ENCODE measurements around the gene CSF2RB.

The CSF2RB gene

GRCh38 chr22:36900880-36901279 lies 12.5 kb upstream of the CSF2RB start:
- no peak overlapping the region for H3K27ac Mint-ChIP-seq
- peaks cover 6% of the 10 kb centered on the region for H3K9me3 Mint-ChIP-seq
- ATAC-seq (ENCODE audit: low read depth): no peak
- H3K4me3 Mint-ChIP-seq: no peak overlapping the region
- DNase-seq (ENCODE audit: low spot score in 2 of 2): no peak
- peaks cover 4% of the 10 kb centered on the region for H3K27me3 Mint-ChIP-seq
- H3K4me1 Mint-ChIP-seq: peaks cover 7% of the 10 kb centered on the region
- peaks cover 2% of the 10 kb centered on the region for H3K36me3 Mint-ChIP-seq

GRCh38 chr22:36901411-36902142 lies 11.9 kb upstream of the CSF2RB start:
- Mint-ChIP-seq H3K27me3 (peaks cover 6% of the 10 kb centered on the region), H3K27ac (peak overlapping the region; percentile 73), H3K9me3 (peaks cover 2% of the 10 kb centered on the region), H3K4me1 (peaks cover 7% of the 10 kb centered on the region), H3K4me3 (no peak overlapping the region), H3K36me3 (no peaks in the 10 kb centered on the region)
- no peak for DNase-seq (ENCODE audit: low spot score in 2 of 2)
- ATAC-seq (ENCODE audit: low read depth): peak; percentile 81

GRCh38 chr22:36902143-36902926 lies 11.1 kb upstream of the CSF2RB start:
- DNase-seq (ENCODE audit: low spot score in 2 of 2): no peak
- peaks cover 7% of the 10 kb centered on the region for H3K4me1 Mint-ChIP-seq
- H3K27ac Mint-ChIP-seq: no peak overlapping the region
- peaks cover 6% of the 10 kb centered on the region for H3K27me3 Mint-ChIP-seq
- no peaks in the 10 kb centered on the region for H3K36me3 Mint-ChIP-seq
- ATAC-seq (ENCODE audit: low read depth): no peak
- no peaks in the 10 kb centered on the region for H3K9me3 Mint-ChIP-seq
- no peak overlapping the region for H3K4me3 Mint-ChIP-seq

DNA sequence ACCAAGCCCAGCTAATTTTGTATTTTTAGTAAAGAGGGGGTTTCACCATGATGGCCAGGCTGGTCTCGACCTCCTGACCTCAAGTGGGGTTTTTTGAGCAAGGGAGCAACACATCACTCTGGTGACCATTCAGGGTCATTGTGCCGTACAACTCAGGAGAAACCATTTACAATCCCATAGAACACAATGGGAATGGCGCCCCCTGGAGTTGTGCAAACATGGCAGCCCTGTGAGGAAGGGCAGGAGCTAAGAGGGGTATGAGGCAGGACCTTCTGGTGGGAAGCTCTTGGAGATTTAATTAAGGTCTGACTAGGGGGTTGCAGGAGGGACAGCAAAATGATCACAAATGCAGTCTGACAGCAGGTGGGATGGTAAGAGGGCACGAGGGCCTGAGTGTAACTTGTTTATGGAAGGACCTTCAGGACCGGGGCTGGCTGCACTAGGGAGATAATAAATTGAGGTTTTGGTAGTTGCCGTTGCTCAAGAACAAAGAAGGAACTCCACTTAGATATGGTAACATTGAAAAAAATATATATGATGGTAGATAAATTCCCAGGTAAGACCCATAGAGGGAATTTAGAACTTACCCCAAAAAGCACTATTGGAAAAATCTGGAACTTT lies 9.1 kb upstream of the CSF2RB start:
- Mint-ChIP-seq H3K27me3 (peaks cover 10% of the 10 kb centered on the region), H3K9me3 (no peaks in the 10 kb centered on the region), H3K27ac (no peak overlapping the region), H3K4me3 (no peak overlapping the region), H3K4me1 (peaks cover 7% of the 10 kb centered on the region), H3K36me3 (no peaks in the 10 kb centered on the region)
- DNase-seq (ENCODE audit: low spot score in 2 of 2) (no peak), ATAC-seq (ENCODE audit: low read depth) (no peak)

DNA sequence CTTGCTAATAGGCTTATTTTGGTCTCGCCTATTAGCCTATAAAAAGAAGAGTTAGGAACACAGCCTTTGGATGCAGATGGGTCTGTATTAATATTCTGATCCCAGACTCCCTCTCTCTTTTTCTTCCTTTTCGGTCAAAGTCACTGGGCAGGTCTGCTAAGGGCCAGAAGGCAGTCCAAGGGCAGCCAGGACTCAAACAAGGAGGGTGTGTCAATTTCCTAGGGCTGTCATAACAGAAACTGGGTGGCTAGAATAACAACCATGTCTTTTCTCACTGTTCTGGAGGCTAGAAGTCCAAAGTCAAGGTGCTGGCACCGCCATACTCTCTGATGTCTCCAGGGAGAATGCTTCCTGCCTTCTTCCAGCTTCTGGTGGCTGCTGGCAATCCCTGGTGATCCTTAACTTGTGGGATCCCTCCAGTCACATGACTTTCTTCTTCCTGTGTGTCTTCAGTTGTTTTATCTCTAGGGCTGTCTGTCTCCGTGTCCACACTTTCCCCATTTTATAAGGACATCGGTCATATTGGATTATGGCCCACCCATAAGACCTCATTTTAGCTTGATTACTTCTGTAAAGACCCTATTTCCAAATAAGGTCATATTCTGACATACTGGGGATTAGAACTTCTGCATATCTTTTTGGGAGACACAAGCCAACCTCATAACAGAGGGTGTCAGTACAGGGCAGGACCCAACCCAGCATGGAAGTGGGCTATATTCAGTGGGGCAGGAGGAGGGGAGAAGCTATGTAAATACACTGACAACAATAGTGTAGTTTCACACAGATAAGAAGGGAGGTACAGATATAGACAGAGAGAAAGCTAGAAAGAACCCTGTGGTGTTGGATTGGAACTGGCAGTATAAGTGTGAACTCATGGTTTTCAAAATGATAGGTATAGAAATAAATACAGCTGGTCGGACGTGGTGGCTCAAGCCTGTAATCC lies 5.9 kb upstream of the CSF2RB start:
- H3K9me3 Mint-ChIP-seq: no peaks in the 10 kb centered on the region
- H3K4me1 Mint-ChIP-seq: no peaks in the 10 kb centered on the region
- H3K36me3 Mint-ChIP-seq: no peaks in the 10 kb centered on the region
- H3K4me3 Mint-ChIP-seq: no peak overlapping the region
- ATAC-seq (ENCODE audit: low read depth): no peak
- H3K27me3 Mint-ChIP-seq: peaks cover 7% of the 10 kb centered on the region
- DNase-seq (ENCODE audit: low spot score in 2 of 2): no peak
- no peak overlapping the region for H3K27ac Mint-ChIP-seq

DNA sequence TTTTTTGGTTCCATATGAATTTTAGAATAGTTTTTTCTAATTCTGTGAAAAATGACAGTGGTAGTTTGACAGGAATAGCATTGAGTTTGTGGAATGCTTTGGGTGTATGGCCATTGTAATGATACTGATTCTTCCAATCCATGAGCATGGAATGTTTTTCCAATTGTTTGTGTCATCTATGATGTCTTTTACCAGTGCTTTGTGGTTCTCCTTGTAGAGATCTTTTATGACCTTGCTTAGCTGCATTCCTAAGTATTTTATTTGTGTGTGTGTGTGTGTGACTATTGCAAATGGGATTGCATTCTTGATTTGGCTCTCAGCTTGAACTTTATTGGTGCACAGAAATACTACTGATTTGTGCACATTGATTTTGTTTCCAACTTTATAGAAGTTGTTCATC lies 3.0 kb upstream of the CSF2RB start:
- Mint-ChIP-seq H3K27ac (no peak overlapping the region), H3K36me3 (no peaks in the 10 kb centered on the region), H3K4me1 (peaks cover 19% of the 10 kb centered on the region), H3K4me3 (no peak overlapping the region), H3K27me3 (peaks cover 5% of the 10 kb centered on the region), H3K9me3 (no peaks in the 10 kb centered on the region)
- DNase-seq (ENCODE audit: low spot score in 2 of 2) (no peak), ATAC-seq (ENCODE audit: low read depth) (no peak)

DNA sequence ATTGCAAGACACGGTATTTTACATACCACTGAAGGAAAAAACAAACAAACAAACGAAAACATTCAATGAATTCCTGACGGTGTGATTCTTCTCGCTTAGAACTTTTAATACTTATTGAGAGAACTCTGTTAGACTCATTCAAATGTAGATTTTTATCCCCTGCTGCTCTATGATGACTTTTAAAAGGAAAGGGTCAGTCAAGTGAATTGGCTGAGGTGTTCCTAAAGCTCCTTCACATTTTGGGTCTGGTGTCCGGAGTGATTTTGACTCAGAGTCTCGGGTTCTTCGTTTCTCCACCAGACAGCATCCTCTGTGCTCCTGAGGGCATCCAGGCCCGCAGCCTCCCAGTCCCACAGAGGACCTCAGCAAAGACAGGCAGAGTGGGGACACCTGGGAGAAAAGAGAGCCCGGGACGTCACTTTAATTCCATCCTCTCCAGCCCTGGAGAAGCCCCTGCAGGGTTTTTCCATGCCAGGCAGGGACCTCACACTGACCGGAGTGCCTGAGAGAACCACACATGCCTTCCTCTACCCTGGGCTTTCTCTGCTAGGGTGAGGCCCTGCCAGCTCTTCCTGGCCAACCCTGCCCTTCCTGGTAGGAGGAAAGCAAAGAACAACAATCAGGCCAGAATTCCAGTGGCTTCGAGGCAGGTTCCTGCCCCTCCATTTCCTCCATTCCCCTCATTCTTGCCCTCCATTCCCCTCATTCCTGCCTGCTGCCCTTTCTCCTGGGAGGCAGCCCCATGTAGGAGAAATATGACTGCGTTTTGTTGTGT lies 1.4 kb upstream of the CSF2RB start:
- DNase-seq (ENCODE audit: low spot score in 2 of 2) (no peak), ATAC-seq (ENCODE audit: low read depth) (no peak)
- Mint-ChIP-seq H3K9me3 (no peaks in the 10 kb centered on the region), H3K27ac (no peak overlapping the region), H3K4me3 (no peak overlapping the region), H3K36me3 (no peaks in the 10 kb centered on the region), H3K4me1 (peaks cover 29% of the 10 kb centered on the region), H3K27me3 (peaks cover 3% of the 10 kb centered on the region)

DNA sequence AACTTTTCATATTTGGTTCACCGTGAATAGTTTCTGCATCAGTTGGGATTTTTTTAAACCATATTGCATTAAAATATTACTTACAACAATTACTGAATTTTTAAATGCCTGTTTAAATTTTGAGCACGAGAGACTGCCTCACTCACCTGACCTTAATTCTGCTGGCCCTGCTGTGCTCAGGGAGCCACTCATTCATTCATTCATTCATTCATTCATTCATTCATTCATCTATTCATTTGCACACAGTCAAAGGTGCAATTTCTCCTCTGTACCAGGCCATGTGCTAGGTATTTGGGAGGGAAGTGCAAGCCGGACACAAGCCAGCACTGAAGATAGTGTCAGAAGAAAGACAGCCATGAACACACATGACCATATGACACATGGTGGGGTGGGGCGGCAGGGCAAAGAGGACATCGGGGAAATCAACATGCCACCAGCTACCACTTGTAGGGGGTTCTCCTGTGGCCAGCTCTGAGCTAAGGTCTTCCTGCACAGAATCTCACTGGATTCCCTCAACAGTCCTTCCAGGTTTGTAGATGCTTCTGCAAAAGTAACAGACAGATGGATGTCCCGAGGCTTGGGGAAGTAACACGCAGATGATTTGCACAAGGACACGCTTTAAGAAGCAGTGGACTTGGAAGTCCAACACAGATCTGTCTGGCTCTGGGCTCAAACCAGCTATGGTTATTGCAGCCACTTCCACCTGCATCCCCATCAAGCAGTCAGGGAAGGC lies 568 bp upstream of the CSF2RB start:
- H3K27me3 Mint-ChIP-seq: no peaks in the 10 kb centered on the region
- H3K4me3 Mint-ChIP-seq: peak overlapping the region; percentile 99
- no peak for DNase-seq (ENCODE audit: low spot score in 2 of 2)
- H3K27ac Mint-ChIP-seq: peak overlapping the region; percentile 97
- H3K4me1 Mint-ChIP-seq: peaks cover 33% of the 10 kb centered on the region
- no peaks in the 10 kb centered on the region for H3K36me3 Mint-ChIP-seq
- ATAC-seq (ENCODE audit: low read depth): peak; percentile 6
- H3K9me3 Mint-ChIP-seq: no peaks in the 10 kb centered on the region

GRCh38 chr22:36914390-36914752 lies 943 bp downstream of the CSF2RB start:
- peak overlapping the region; percentile 99 for H3K4me3 Mint-ChIP-seq

DNA sequence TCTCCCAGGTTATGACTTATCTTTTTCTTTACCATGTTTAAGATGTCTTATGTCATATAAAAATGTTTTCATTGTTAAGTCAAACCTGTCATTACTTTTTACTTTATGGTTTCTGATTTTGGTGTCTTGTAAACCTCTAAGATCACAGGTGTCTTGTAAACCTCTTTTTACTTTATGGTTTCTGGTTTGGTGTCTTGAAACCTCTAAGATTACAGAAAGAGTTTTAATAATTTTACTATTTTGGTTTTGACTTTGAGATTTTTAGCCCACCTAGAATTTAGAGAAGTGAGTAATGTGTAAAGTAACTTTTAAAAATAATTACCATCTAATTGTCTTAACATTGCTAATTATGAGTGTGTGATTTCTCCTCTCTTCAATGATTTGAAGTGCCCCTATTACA lies 2.6 kb downstream of the CSF2RB start:
- peak overlapping the region; percentile 97 for H3K27ac Mint-ChIP-seq
- no peaks in the 10 kb centered on the region for H3K27me3 Mint-ChIP-seq

More at GRCh38 chr22:36914390-36914752, 943 bp downstream of the CSF2RB start:
- Mint-ChIP-seq H3K36me3 (peaks cover 4% of the 10 kb centered on the region), H3K27ac (peak overlapping the region; percentile 97), H3K4me1 (peaks cover 36% of the 10 kb centered on the region), H3K27me3 (no peaks in the 10 kb centered on the region), H3K9me3 (no peaks in the 10 kb centered on the region)
- ATAC-seq (ENCODE audit: low read depth): peak; percentile 9
- DNase-seq (ENCODE audit: low spot score in 2 of 2): no peak

GRCh38 chr22:36918586-36919284 lies 5.3 kb downstream of the CSF2RB start:
- H3K27ac Mint-ChIP-seq: no peak overlapping the region
- H3K9me3 Mint-ChIP-seq: no peaks in the 10 kb centered on the region
- H3K27me3 Mint-ChIP-seq: no peaks in the 10 kb centered on the region
- no peak overlapping the region for H3K4me3 Mint-ChIP-seq
- no peak for ATAC-seq (ENCODE audit: low read depth)
- peaks cover 46% of the 10 kb centered on the region for H3K4me1 Mint-ChIP-seq
- no peak for DNase-seq (ENCODE audit: low spot score in 2 of 2)
- H3K36me3 Mint-ChIP-seq: peaks cover 25% of the 10 kb centered on the region

More for the DNA sequence above, 2.6 kb downstream of the CSF2RB start:
- no peak for ATAC-seq (ENCODE audit: low read depth)
- Mint-ChIP-seq H3K9me3 (no peaks in the 10 kb centered on the region), H3K36me3 (peaks cover 16% of the 10 kb centered on the region), H3K4me1 (peaks cover 49% of the 10 kb centered on the region), H3K4me3 (no peak overlapping the region)
- no peak for DNase-seq (ENCODE audit: low spot score in 2 of 2)

All from memory B cell (primary cell).